NCI-H2196 treated with DMSO at 0.1 percent for 48 hours (cell line): ENCODE results near the gene MSN.
"Not testable (repeated sequence)": the region's sequence is repeated elsewhere in the genome, so short reads cannot be mapped to it uniquely, and the experiment has no call there.

ENCODE experiments used
- DNase-seq: peaks from one replicate; lab custom pipeline; 2025; ENCODE audit not compliant: unreplicated experiment; lab: John Stamatoyannopoulos, UW

MSN gene

GRCh38 chrX:65712005-65712806 is 44.8 kb downstream of the MSN start:
- no peak for DNase-seq

GRCh38 chrX:65718538-65718937 is 51.1 kb downstream of the MSN start:
- no peak for DNase-seq

GRCh38 chrX:65720381-65720964 is 53.0 kb downstream of the MSN start:
- no peak for DNase-seq

GRCh38 chrX:65723706-65724105 is 56.3 kb downstream of the MSN start:
- no peak for DNase-seq

- DNase-seq: no peak
Observed at GRCh38 chrX:65726715-65727114, 59.3 kb downstream of the MSN start.

GRCh38 chrX:65731684-65732289 is 64.3 kb downstream of the MSN start:
- DNase-seq: no peak

GRCh38 chrX:65740909-65741308 is 73.5 kb downstream of the MSN start:
- no peak for DNase-seq

- no peak for DNase-seq
Observed at GRCh38 chrX:65741823-65742222, 74.4 kb downstream of the MSN start.

- DNase-seq: no peak
Observed at GRCh38 chrX:65744965-65745364, 77.5 kb downstream of the MSN start.

GRCh38 chrX:65745427-65745826 is 78.0 kb downstream of the MSN start:
- DNase-seq: no peak

GRCh38 chrX:65745992-65746391 is 78.5 kb downstream of the MSN start:
- DNase-seq: no peak

- DNase-seq: no peak
Observed at GRCh38 chrX:65750674-65751469, 83.4 kb downstream of the MSN start.

- no peak for DNase-seq
Observed at GRCh38 chrX:65751519-65751918, 84.1 kb downstream of the MSN start.

GRCh38 chrX:65752294-65752693 is 84.8 kb downstream of the MSN start:
- DNase-seq: no peak

- no peak for DNase-seq
Observed at GRCh38 chrX:65755786-65756185, 88.3 kb downstream of the MSN start.

- DNase-seq: no peak
Observed at GRCh38 chrX:65757943-65758342, 90.5 kb downstream of the MSN start.

GRCh38 chrX:65758505-65758904 is 91.1 kb downstream of the MSN start:
- no peak for DNase-seq

GRCh38 chrX:65759525-65759924 is 92.1 kb downstream of the MSN start:
- DNase-seq: not testable (repeated sequence)

GRCh38 chrX:65769564-65770292 is 102.3 kb downstream of the MSN start:
- no peak for DNase-seq

GRCh38 chrX:65772842-65773241 is 105.4 kb downstream of the MSN start:
- DNase-seq: no peak

GRCh38 chrX:65781845-65782244 is 114.4 kb downstream of the MSN start:
- DNase-seq: no peak
